ENCODE data around the gene JCAD. TPM values are rescaled to one million over a fixed set of nuclear protein-coding genes. Genes with fewer than 3 reads are reported as not detected.

JCAD gene, protein sequence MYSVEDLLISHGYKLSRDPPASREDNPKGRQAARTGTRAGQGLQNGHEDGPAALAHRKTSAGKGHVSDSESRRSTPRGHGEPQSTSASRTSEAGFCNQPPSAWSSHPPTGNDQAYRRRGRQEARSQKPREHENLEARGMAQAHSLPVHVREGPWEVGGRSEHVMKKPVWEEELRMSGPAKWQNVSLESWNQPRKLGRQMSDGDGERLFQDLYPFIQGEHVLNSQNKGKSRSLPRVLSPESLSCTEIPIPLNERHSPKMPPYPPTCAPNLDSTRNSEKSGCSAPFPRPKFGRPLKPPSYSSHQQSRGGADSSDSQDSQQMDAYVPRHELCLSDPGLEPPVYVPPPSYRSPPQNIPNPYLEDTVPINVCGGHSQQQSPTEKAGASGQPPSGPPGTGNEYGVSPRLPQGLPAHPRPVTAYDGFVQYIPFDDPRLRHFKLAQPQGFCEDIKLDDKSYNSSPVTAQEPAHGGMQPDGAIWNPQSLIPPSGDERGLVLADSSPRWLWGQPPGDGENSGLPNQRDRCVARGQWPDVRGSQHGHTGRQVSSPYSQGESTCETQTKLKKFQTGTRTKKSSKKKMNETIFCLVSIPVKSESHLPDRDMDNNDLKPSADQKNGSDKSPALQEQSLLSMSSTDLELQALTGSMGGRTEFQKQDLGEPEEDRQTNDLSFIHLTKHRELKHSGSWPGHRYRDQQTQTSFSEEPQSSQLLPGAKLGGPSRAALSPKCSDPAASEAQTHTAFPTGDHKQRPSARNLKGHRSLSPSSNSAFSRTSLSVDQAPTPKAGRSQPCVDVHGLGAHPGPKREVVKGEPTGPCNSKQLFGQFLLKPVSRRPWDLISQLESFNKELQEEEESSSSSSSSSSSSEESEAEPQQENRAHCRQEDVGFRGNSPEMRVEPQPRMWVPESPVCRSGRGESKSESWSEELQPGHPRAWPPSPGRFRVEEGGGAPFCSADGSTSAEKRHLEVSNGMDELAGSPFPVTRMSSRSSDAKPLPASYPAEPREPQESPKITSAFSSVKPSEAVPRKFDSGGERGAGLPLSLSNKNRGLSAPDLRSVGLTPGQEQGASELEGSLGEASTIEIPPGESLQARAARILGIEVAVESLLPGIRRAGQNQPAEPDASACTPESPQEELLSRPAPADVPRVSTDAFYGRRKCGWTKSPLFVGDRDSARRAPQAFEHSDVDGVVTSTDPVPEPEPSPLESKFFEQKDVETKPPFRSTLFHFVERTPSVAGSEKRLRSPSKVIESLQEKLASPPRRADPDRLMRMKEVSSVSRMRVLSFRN (N-terminal part only)
- total RNA-seq (2021; fragmentation: NEBNext Ultra II Directional; extraction: Animal tissue kit (Norgen Biotek cat#: 25700)), result 2.9 and 5.2 TPM in 2 replicates
- 0.56 and 0.75 TPM in 2 replicates for polyA plus RNA-seq (2011; rRNA removed)
- polyA plus RNA-seq (2011; cell fraction: cytosol; rRNA removed), result 1.0 TPM
- polyA plus RNA-seq (2011; cell fraction: nucleus; rRNA removed), result 0.93 TPM
- 1.6 to 2.3 TPM (median 1.7 TPM) in 4 replicates for polyA plus RNA-seq (2012, experiment 1 of 2)
- 0.31 TPM for polyA plus RNA-seq (2012, experiment 2 of 2)
- 1.1 TPM for polyA plus RNA-seq (2013, experiment 1 of 2)
- 1.3 TPM for polyA plus RNA-seq (2013, experiment 2 of 2)
- polyA minus RNA-seq (2011; rRNA and poly(A)+ RNA removed), result 2.3 and 2.6 TPM in 2 replicates
- 1.9 TPM for polyA minus RNA-seq (2011; cell fraction: cytosol; rRNA and poly(A)+ RNA removed)
- polyA minus RNA-seq (2011; cell fraction: nucleus; rRNA and poly(A)+ RNA removed), result 1.5 TPM
- long read RNA-seq, experiment 1, partial matches to known transcripts, result 0 of 2 reads
- long read RNA-seq, experiment 1, other reads (novel, unspliced or antisense), result 2 of 2 reads
- long read RNA-seq, experiment 2, result 0 reads

DNA sequence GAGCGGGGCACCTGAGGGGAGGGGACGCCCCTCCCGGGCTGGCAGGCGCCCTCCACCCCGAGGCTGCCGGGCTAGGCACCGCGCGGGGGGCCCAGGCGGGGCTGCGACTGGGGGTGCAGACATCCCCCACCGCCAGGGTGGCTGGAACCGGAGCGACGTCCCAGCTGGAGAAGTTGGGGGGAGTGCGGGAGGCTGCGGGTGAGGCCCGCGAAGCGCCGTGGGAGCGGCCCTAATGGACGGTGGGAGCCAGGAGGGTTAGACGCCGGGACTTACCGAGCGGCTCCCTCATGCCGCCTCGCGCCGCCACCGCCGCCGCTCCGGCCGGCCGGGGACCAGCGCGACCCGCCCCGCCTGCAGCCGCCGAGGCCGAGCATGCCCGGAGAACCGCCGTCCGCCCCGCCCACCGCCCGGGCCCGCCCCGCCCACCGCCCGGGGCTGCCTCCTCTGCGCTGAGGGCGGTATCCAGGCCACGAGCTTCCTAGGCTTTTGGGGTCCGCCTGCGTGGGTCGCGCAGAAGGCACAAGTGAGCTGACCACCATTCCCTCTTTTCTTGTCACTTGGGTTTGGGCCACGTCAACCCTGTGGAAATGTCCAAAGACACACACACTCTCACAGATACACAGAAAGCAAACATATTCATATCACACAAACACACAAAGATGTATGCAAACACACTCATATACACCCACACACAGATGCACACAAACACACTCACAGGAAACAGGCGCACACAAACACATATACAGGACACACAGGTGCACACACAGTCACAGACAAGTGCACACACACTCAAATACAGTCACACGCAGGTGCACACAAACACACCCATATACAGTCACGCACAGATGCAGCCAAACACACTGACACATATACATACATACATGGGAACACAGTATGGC, at the start of gene JCAD:
TSS of gene JCAD (minus strand) at position 378 of the 899 bp plus-strand sequence. CDS start 11,774 bp downstream, outside the sequence.
- Histone ChIP-seq H2AK5ac (ENCODE audit: low read depth, low read length) (peak within 1 kb of the TSS; percentile 80), H2AFZ (ENCODE audit: low read length) (0 out of 2 replicates have a peak within 1 kb of the TSS, but pooled peaks have one; percentile 89), H3K23ac (ENCODE audit: insufficient read length) (no peak within 1 kb of the TSS), H3K9me3 (ENCODE audit: insufficient read depth in 2 of 2, low read depth in 1 of 2, low read length in 1 of 2) (no peaks in the 10 kb centered on the region), H3K4me1 (replicated peaks in 1 of 4; ENCODE audit: control insufficient read depth in 3 of 4, insufficient read depth in 4 of 4, low read length in 3 of 4) (peaks cover 4 to 15% (median 13%) of the 10 kb centered on the region in 4 experiments; a peak in 6 of 7 replicates), H3K79me2 (ENCODE audit: control insufficient read depth in 1 of 2, insufficient read depth in 2 of 2, low read length in 2 of 2) (no peaks in the 10 kb centered on the region), H3K4ac (replicated peaks; ENCODE audit: insufficient read length, low read depth, low read length) (peak within 1 kb of the TSS; percentile 65), H3K27ac (ENCODE audit: low read depth, low read length) (no peak within 1 kb of the TSS), H4K20me1 (replicated peaks in 1 of 2; ENCODE audit: control insufficient read depth in 1 of 2, insufficient read depth in 2 of 2, low read length in 2 of 2) (peaks cover 0 to 4% of the 10 kb centered on the region in 2 experiments), H3K14ac (ENCODE audit: insufficient read length) (no peak within 1 kb of the TSS), H2BK5ac (ENCODE audit: low read depth, low read length) (0 out of 2 replicates have a peak within 1 kb of the TSS, but pooled peaks have one; percentile 41), H2BK12ac (ENCODE audit: low read depth, low read length) (peak within 1 kb of the TSS; percentile 99; the same call in 1 of the 2 replicates), H4K8ac (ENCODE audit: extremely low read depth, insufficient read depth, low read length) (peak within 1 kb of the TSS; percentile 14; the same call in 1 of the 2 replicates), H2BK20ac (ENCODE audit: low read length) (0 out of 2 replicates have a peak within 1 kb of the TSS, but pooled peaks have one; percentile 55), H3K4me2 (ENCODE audit: insufficient read depth in 1 of 2, low read depth in 2 of 2, low read length in 2 of 2) (peak within 1 kb of the TSS; percentile 70 to 83), H2BK15ac (ENCODE audit: low read length) (peak within 1 kb of the TSS; percentile 66), H3K79me1 (ENCODE audit: low read depth, low read length) (no peaks in the 10 kb centered on the region), H3K4me3 (ENCODE audit: extremely low read depth in 1 of 4, insufficient read depth in 2 of 4, low read depth in 3 of 4, low read length in 4 of 4) (peak within 1 kb of the TSS; percentile 51 to 77 (median 54)), H3K27me3 (replicated peaks in 1 of 4; ENCODE audit: control insufficient read depth in 3 of 4, extremely low read depth in 1 of 4, insufficient read depth in 3 of 4, low read length in 3 of 4) (peaks cover 5 to 29% (median 20%) of the 10 kb centered on the region in 4 experiments), H3K36me3 (ENCODE audit: control insufficient read depth in 2 of 4, insufficient read depth in 4 of 4, low read length in 3 of 4) (0 out of 8 replicates have a peak, but pooled peaks cover 0 to 3% (median 0%) of the 10 kb centered on the region in 4 experiments), H3K56ac (replicated peaks; ENCODE audit: insufficient read length, low read depth, low read length) (no peak within 1 kb of the TSS), H2BK120ac (replicated peaks; ENCODE audit: low read depth, low read length) (no peak within 1 kb of the TSS), H3K23me2 (ENCODE audit: low read depth, low read length) (peaks cover 15% of the 10 kb centered on the region), H3K9ac (replicated peaks in 1 of 4; ENCODE audit: extremely low read depth in 1 of 4, low read depth in 3 of 4, low read length in 3 of 4) (peak within 1 kb of the TSS in 1 of 4 experiments; percentile 14; a peak in 2 of 7 replicates), H4K91ac (replicated peaks; ENCODE audit: insufficient read length, low read length) (no peak within 1 kb of the TSS), H4K5ac (ENCODE audit: insufficient read length, low read depth, low read length) (no peak within 1 kb of the TSS), H3K18ac (ENCODE audit: extremely low read depth, low read length) (peak within 1 kb of the TSS; percentile 52)
- peak in 1 of 2 experiments; percentile 86 for DNase-seq (ENCODE audit: low read depth in 1 of 2, low spot score in 2 of 2)
- FAIRE-seq, result no peak
- ChIA-PET CTCF (ENCODE audit: partially characterized antibody) (interaction anchor here (1.0 kb wide), 1 partner anchor 10 kb away, joined by 4 read pairs; no protein-coding TSS in a partner anchor), POLR2A (ENCODE audit: partially characterized antibody) (interaction anchor here (0.6 kb wide), 1 partner anchor 10 kb away, joined by 4 read pairs; no protein-coding TSS in a partner anchor)
- WGBS, 2 experiments (ENCODE audit: extremely low coverage in 1 of 2, insufficient coverage in 1 of 2, insufficient read length in 1 of 2, insufficient replicate concordance in 2 of 2, low coverage in 1 of 2, low lambda C conversion rate in 2 of 2, missing lambda C conversion rate in 1 of 2), result 30% methylated on average over 11 of the region's 66 CpGs; no CpG with 5 or more reads in 1 of the 2 experiments
- TF ChIP-seq KDM4A (IDR thresholded peaks at IDR 0.05; ENCODE audit: low read depth, low read length, severe bottlenecking), result peak; percentile 94
